Measurements from ENCODE around the gene SSBP3.

The SSBP3 gene

DNA sequence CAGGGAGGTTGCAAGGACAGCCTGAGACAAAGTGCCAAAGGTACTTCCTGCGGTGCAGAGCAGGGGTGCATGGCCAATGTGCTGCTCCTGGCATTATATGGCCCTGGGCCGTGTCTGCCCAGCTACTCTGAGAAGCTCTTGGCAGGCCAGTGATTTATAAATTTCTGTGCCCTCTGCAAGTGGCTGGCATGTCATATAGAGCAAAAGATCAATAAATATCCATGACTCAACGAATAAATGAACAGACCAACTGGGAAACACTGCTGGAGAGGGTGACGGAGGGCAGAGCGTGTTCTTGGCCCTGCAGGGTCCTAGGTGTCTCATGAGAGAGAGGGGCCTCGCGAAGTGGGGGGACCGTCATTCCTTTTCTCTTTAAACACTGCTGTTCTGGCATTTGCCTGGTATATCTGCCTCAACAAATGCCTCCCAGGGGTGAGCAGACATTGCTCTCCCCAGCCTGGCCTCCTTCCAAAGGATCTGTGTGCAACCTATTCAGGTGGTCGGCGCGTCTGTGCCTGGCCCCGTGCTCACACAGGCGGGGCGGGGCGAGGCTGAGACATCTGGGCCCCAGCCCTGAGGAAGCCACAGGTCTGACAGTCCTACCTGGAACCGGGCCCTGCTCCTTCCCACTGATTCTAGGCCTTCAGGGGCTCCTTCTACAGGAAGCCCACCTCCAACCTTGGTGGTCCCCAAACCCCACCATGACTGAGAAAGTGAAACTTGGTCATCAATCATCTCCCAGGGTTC, 123.9 kb downstream of the SSBP3 start:
- no peak for DNase-seq

GRCh38 chr1:54280651-54281050, 125.5 kb downstream of the SSBP3 start:
- DNase-seq = no peak

GRCh38 chr1:54279457-54279856, 126.7 kb downstream of the SSBP3 start:
- no peak for DNase-seq

DNA sequence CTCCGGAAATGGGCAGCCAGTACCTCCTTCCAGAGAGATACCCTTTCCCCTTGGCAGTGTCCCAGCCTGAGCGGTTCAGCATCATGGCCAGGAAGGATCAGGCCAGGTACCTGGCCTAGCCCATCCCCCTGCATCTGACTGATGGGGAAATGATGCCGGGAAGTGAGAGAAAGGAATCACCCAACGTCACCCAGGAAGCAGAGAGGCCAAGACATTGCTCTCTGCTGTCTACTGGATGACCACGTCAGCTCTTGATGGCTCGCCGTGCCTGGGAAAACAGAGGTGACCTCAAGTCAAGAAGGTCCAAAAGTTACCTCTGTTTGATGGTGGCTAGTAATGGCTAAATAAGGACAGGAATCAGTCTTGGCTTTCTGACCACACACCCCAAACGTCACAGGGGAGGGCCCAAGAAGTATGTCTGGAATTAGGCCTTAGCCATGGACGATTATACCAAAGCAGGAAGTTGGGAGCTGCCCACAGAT, 127.2 kb downstream of the SSBP3 start:
- no peak for DNase-seq

DNA sequence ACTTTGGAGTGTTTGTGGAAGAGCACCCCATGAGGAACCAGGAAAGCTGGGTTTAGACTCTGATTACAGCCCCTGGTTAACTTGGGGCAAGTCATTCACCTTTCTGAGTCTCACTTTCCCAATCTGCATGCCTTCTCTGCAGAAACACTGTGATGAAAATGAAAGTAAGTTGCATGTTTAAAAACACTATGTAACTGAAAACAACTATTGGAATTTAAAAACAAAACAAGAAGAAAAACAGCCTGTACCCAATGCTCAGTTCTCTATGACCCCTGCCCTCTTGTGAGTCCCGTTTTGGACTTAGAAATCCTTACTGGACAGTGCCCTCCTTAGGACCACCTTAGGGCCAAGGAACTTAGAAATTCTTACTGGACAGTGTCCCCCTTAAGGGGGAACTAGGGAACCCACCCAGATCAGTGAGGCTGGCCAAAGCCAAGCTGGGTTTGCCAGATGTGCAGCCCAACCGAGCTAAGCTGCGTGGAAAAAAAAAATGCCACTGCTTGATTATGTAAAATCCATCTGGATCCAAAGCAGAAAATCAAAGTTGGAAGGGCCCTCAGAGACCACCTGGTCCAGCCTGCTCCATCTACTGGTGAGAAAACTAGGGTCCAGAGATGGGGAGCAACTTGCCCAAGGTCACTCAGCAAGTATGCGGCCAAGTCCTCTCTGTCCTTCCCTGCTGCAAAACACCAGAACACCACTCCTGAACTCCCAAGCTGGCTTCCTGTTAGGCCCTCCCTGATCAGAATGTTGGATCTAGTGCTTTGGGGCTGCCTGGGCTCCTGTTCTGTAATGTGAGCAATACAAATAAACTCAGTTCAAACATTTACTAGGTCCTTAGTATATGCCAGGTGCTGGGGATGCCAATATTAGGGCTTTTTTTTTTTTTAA, 128.5 kb downstream of the SSBP3 start:
- DNase-seq = no peak

- DNase-seq = no peak
Observed at GRCh38 chr1:54276617-54277450, 129.4 kb downstream of the SSBP3 start.

DNA sequence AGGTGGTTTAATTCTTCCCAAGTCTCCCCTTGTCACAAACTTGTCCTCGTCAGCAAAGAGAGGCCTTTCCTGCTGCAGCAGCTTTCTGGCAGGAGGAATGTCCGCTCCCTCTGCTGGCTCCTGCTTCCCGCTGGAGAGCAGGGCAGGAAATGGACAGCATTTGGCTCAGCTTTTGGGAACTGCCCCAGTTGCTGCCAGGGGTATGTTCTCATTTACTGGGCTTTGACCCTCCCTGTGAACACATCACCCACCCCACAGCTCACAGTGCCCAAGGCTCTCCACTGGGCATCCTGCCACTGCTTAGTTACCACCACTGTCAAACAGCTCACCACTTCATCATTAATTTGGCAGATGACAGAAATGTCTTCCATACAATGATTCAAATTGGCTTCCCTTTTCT, 130.8 kb downstream of the SSBP3 start:
- no peak for DNase-seq

DNA sequence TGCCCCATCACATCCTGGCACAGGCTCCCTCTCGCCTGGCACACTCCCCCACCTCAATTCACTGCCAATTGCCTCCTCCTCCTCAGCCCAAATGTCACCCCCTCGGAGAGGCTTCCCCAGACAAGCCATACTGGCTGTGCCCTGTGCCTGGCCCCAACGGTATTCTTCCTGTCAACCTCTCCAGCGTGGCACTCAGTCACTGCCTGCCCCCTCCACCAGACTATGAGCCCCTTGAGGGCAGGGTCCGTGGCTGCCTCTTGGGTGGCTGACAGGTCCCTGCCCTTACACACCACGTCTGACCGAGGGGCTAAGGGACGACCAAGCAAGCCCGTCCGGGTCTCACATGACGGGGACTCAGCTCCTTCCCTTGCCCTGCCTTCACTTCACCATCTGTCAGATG, 131.3 kb downstream of the SSBP3 start:
- no peak for DNase-seq

GRCh38 chr1:54274448-54274847, 131.7 kb downstream of the SSBP3 start:
- DNase-seq = no peak

DNA sequence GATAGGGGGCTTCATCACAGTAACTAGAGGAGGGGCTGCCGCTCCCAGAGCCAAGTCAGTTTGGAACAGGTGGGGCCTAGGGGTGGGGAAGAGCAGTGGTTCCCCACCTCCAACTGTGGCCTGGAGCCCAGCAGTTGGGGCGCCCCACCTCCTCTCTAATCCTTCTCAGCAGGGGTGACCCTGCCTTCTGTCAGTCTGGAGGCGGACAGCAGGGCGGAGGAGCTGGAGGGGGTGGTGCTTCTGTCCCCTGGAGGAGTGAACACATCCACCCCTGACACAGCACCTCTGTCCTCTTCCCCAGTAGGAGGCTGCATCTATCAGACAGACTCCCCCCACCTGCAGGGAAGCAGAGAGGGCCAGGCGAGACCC, 132.4 kb downstream of the SSBP3 start:
- DNase-seq = no peak

GRCh38 chr1:54273092-54273794, 133.0 kb downstream of the SSBP3 start:
- DNase-seq = no peak

- no peak for DNase-seq
Observed at GRCh38 chr1:54272772-54273091, 133.5 kb downstream of the SSBP3 start.

DNA sequence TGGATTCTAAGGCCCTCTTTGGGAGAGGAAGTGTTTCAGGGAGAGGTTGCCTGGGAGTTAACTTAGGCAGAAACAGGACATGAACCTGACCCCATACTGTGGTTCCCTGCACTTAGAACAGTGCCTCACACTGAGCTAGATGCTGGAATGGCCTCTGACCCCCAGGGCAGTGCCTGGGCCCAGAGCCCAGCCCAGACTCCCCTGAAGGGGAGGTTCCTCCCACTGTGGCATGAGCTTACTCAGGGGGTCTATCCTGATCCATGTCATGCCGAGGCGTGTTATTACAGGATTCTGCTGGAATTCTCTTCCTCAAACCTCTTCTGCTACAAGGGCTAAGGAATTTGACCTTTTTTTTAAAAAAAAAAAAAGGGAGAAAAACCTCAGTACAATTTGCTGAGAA, 134.1 kb downstream of the SSBP3 start:
- DNase-seq = no peak

DNA sequence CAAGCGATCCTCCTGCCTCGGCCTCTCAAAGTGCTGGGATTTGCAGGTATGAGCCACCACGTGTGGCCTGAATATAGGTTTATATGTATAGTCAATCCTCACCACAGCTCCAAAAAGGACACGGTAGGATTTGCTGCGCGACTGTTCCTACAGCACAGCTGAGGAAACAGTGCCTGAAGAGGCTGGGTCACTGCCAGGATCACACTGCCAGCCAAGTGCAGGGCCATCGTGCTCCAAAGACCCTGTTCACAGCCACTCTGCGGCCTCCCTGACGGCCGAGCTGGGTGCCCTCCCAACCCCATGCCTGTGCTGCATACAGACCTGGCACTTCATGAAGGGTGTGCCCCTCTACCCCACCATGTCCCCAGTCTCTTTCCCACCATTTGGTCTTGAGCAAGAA, 134.9 kb downstream of the SSBP3 start:
- no peak for DNase-seq

GRCh38 chr1:54270543-54270942, 135.7 kb downstream of the SSBP3 start:
- no peak for DNase-seq

GRCh38 chr1:54268762-54269297, 137.4 kb downstream of the SSBP3 start:
- DNase-seq = no peak

GRCh38 chr1:54267815-54268761, 138.1 kb downstream of the SSBP3 start:
- no peak for DNase-seq

DNA sequence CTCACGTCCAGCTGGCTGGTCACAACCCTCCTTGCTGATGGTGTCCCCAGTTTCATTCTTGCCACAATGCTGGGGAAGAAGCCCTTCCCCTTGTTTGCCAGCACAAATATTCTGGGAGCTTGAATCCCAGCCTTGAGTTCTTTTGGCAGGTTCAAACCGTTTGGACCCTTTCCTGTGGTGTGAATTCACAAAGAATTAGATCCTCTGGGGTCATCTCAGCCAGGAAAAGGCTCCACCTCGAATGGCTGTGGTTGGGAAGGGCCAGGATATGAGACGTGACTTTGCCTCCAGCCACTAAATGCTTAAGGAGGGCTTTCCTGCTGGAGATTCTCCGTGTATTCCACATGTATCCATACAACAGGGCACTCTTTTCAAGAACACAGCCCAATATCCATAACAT, 139.3 kb downstream of the SSBP3 start:
- DNase-seq = no peak

- no peak for DNase-seq
Observed at GRCh38 chr1:54266195-54266594, 140.0 kb downstream of the SSBP3 start.

DNA sequence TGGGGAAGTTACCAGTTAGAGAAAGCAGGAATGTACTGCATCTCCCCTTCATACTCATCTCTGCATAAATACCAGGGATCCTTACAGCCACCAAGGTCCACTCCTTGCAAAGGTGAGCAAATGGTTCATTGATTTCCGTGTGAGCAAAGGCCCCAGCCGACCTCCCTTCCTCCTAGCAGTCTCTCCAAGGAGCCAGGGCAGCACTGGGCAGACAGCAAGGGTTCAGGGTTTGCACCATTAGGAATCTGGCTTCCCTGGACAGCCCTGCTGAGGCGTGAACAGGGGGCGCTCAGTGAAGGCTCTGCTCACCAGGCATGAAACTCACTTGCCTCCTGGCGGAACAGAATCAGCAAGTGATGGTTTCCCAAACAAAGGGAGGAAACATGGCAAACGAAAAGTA, 140.5 kb downstream of the SSBP3 start:
- no peak for DNase-seq

GRCh38 chr1:54265126-54265525, 141.1 kb downstream of the SSBP3 start:
- DNase-seq = no peak
